ENCODE measurements around the gene SLC22A15. TPM values are rescaled to one million over a fixed set of nuclear protein-coding genes. Genes with fewer than 3 reads are reported as not detected.
"Not testable (repeated sequence)": the region's sequence is repeated elsewhere in the genome, so short reads cannot be mapped to it uniquely, and the experiment has no call there.

Gene SLC22A15
- total RNA-seq, 2 experiments from 2014 or later, result 0.23 to 0.25 TPM

- DNase-seq, result no peak
- POLR2A ChIA-PET, result no interaction called here
- H3K9me3 Mint-ChIP-seq (ENCODE audit: low read depth), result no peaks in the 10 kb centered on the region
- H3K4me1 Mint-ChIP-seq, result no peaks in the 10 kb centered on the region
- intact Hi-C loops (cut with DNase I, micrococcal nuclease), result no loop called here
- CTCF ChIA-PET, result interaction anchor here (2.0 kb wide), 1 partner anchor 18 kb away, joined by 5 read pairs; no protein-coding TSS in a partner anchor
- H3K36me3 Mint-ChIP-seq (ENCODE audit: low read depth), result no peaks in the 10 kb centered on the region
- no peak for ATAC-seq
- no peaks in the 10 kb centered on the region for H3K27me3 Mint-ChIP-seq
- H3K27ac Mint-ChIP-seq, result no peak overlapping the region
- no peak overlapping the region for H3K4me3 Mint-ChIP-seq
Observed at GRCh38 chr1:116038679-116039078, 62.4 kb downstream of the SLC22A15 start.

DNA sequence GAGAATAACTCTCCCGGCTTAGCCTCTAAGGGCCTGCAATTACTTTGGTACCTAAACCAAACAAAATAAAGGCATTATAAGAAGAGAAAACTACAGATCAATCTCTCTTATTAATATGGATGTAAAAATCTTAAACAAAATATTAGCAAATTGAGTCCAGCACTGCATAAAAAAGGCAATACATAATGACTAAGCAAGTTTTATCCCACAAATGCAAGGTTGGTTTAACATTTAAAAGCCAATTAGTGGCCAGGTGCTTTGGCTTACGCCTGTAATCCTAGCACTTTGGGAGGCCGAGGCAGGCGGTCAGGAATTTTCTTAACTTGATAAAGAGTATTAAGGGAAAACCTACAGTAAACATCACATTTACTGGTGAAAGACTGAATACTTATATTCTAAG lies 67.8 kb downstream of the SLC22A15 start:
- Mint-ChIP-seq H3K9me3 (ENCODE audit: low read depth) (no peaks in the 10 kb centered on the region), H3K4me1 (no peaks in the 10 kb centered on the region), H3K36me3 (ENCODE audit: low read depth) (no peaks in the 10 kb centered on the region), H3K27me3 (peaks cover 9% of the 10 kb centered on the region), H3K4me3 (no peak overlapping the region), H3K27ac (no peak overlapping the region)
- POLR2A ChIA-PET, result no interaction called here
- DNase-seq, result no peak
- CTCF ChIA-PET, result no interaction called here
- ATAC-seq, result no peak
- intact Hi-C loops (cut with DNase I, micrococcal nuclease), result no loop called here

DNA sequence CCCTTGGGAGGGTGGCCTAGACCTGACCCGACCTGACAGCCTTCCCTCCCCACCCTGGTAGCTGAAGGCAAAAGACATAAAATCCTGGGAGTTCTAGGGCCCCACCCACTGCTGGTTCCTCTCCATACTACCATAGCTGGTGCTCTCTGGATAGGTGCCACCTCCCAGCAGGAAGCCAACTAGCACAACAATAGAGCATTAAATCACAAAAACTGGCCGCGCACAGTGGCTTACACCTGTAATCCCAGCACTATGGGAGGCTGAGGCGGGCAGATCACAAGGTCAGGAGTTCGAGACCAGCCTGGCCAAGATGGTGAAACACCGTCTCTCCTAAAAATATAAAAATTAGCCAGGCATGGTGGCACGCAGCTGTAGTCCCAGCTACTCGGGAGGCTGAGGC lies 70.6 kb downstream of the SLC22A15 start:
- ATAC-seq; H3K27ac Mint-ChIP-seq; intact Hi-C loops (cut with DNase I, micrococcal nuclease); H3K4me1 Mint-ChIP-seq; H3K9me3 Mint-ChIP-seq (ENCODE audit: low read depth); POLR2A ChIA-PET; DNase-seq; H3K4me3 Mint-ChIP-seq; H3K36me3 Mint-ChIP-seq (ENCODE audit: low read depth): not testable (repeated sequence)
- CTCF ChIA-PET, result interaction anchor here (1.4 kb wide), 1 partner anchor 26 kb away, joined by 7 read pairs; no protein-coding TSS in a partner anchor
- peaks cover 21% of the 10 kb centered on the region for H3K27me3 Mint-ChIP-seq

- ATAC-seq; DNase-seq; H3K9me3 Mint-ChIP-seq (ENCODE audit: low read depth); H3K4me1 Mint-ChIP-seq; intact Hi-C loops (cut with DNase I, micrococcal nuclease); POLR2A ChIA-PET; H3K4me3 Mint-ChIP-seq; H3K36me3 Mint-ChIP-seq (ENCODE audit: low read depth); H3K27ac Mint-ChIP-seq: not testable (repeated sequence)
- CTCF ChIA-PET, result interaction anchor here (0.7 kb wide), 1 partner anchor 194 kb away, joined by 3 read pairs; no protein-coding TSS in a partner anchor
- H3K27me3 Mint-ChIP-seq, result peaks cover 21% of the 10 kb centered on the region
Observed at GRCh38 chr1:116051896-116052295, 75.6 kb downstream of the SLC22A15 start.

- CTCF ChIA-PET, result no interaction called here
- Mint-ChIP-seq H3K27me3 (peaks cover 21% of the 10 kb centered on the region), H3K36me3 (ENCODE audit: low read depth) (no peaks in the 10 kb centered on the region), H3K9me3 (ENCODE audit: low read depth) (peaks cover 5% of the 10 kb centered on the region), H3K4me1 (no peaks in the 10 kb centered on the region), H3K4me3 (no peak overlapping the region), H3K27ac (no peak overlapping the region)
- DNase-seq (no peak), ATAC-seq (no peak)
- intact Hi-C loops (cut with DNase I, micrococcal nuclease), result no loop called here
- POLR2A ChIA-PET, result no interaction called here
Observed at GRCh38 chr1:116062201-116062600, 85.9 kb downstream of the SLC22A15 start.

- DNase-seq (no peak), ATAC-seq (no peak)
- ChIA-PET CTCF (no interaction called here), POLR2A (no interaction called here)
- no peak overlapping the region for H3K27ac Mint-ChIP-seq
- no peaks in the 10 kb centered on the region for H3K4me1 Mint-ChIP-seq
- no peaks in the 10 kb centered on the region for H3K9me3 Mint-ChIP-seq (ENCODE audit: low read depth)
- no peak overlapping the region for H3K4me3 Mint-ChIP-seq
- intact Hi-C loops (cut with DNase I, micrococcal nuclease), result no loop called here
- peaks cover 24% of the 10 kb centered on the region for H3K27me3 Mint-ChIP-seq
- H3K36me3 Mint-ChIP-seq (ENCODE audit: low read depth), result no peaks in the 10 kb centered on the region
Observed at GRCh38 chr1:116064616-116065015, 88.3 kb downstream of the SLC22A15 start.

- no peaks in the 10 kb centered on the region for H3K9me3 Mint-ChIP-seq (ENCODE audit: low read depth)
- H3K36me3 Mint-ChIP-seq (ENCODE audit: low read depth), result no peaks in the 10 kb centered on the region
- ATAC-seq (no peak), DNase-seq (no peak)
- H3K4me1 Mint-ChIP-seq, result no peaks in the 10 kb centered on the region
- intact Hi-C loops (cut with DNase I, micrococcal nuclease), result no loop called here
- ChIA-PET POLR2A (no interaction called here), CTCF (interaction anchor here (0.6 kb wide), 2 partner anchors 274 to 825 kb away, joined by 3 read pairs; no protein-coding TSS in a partner anchor)
- peaks cover 20% of the 10 kb centered on the region for H3K27me3 Mint-ChIP-seq
- no peak overlapping the region for H3K4me3 Mint-ChIP-seq
- H3K27ac Mint-ChIP-seq, result no peak overlapping the region
Observed at GRCh38 chr1:116066868-116067565, 90.7 kb downstream of the SLC22A15 start.

DNA sequence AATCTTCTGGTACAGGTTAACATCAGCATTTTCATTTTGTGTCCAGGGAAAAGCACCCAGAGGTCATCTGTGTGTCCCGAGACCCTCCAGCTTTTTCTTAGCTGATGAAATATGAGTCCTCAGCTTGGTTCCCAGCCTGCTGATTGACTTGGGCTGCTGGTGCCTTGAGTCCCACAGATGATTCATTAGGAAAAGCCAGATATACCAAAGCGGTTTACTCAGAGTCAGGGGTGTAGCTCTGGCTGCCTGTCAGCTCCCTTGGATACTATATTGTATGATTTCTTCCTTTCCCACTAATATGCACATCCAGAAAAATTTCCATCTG lies 91.2 kb downstream of the SLC22A15 start:
- intact Hi-C loops (cut with DNase I, micrococcal nuclease), result no loop called here
- no peaks in the 10 kb centered on the region for H3K4me1 Mint-ChIP-seq
- peaks cover 18% of the 10 kb centered on the region for H3K27me3 Mint-ChIP-seq
- DNase-seq, result no peak
- no peak overlapping the region for H3K4me3 Mint-ChIP-seq
- no peaks in the 10 kb centered on the region for H3K9me3 Mint-ChIP-seq (ENCODE audit: low read depth)
- H3K36me3 Mint-ChIP-seq (ENCODE audit: low read depth), result no peaks in the 10 kb centered on the region
- ChIA-PET POLR2A (no interaction called here), CTCF (interaction anchor here (0.6 to 0.7 kb wide), 2 partner anchors 716 to 825 kb away, joined by 3 read pairs; no protein-coding TSS in a partner anchor)
- no peak overlapping the region for H3K27ac Mint-ChIP-seq
- no peak for ATAC-seq

- no peak for ATAC-seq
- Mint-ChIP-seq H3K27ac (no peak overlapping the region), H3K4me1 (no peaks in the 10 kb centered on the region), H3K4me3 (no peak overlapping the region), H3K9me3 (ENCODE audit: low read depth) (no peaks in the 10 kb centered on the region), H3K27me3 (peaks cover 5% of the 10 kb centered on the region), H3K36me3 (ENCODE audit: low read depth) (no peaks in the 10 kb centered on the region)
- ChIA-PET CTCF (interaction anchor here (1.7 kb wide), 1 partner anchor 21 kb away, joined by 4 read pairs; no protein-coding TSS in a partner anchor), POLR2A (no interaction called here)
- intact Hi-C loops (cut with DNase I, micrococcal nuclease), result no loop called here
- no peak for DNase-seq
Observed at GRCh38 chr1:116075575-116075974, 99.3 kb downstream of the SLC22A15 start.

- ChIA-PET POLR2A (no interaction called here), CTCF (no interaction called here)
- ATAC-seq (no peak), DNase-seq (no peak)
- H3K4me1 Mint-ChIP-seq, result no peaks in the 10 kb centered on the region
- no peaks in the 10 kb centered on the region for H3K9me3 Mint-ChIP-seq (ENCODE audit: low read depth)
- intact Hi-C loops (cut with DNase I, micrococcal nuclease), result no loop called here
- no peaks in the 10 kb centered on the region for H3K36me3 Mint-ChIP-seq (ENCODE audit: low read depth)
- no peak overlapping the region for H3K27ac Mint-ChIP-seq
- H3K27me3 Mint-ChIP-seq, result peaks cover 5% of the 10 kb centered on the region
- H3K4me3 Mint-ChIP-seq, result no peak overlapping the region
Observed at GRCh38 chr1:116075990-116076389, 99.7 kb downstream of the SLC22A15 start.

- Mint-ChIP-seq H3K4me1 (no peaks in the 10 kb centered on the region), H3K4me3 (no peak overlapping the region), H3K9me3 (ENCODE audit: low read depth) (no peaks in the 10 kb centered on the region), H3K27ac (no peak overlapping the region), H3K27me3 (peaks cover 4% of the 10 kb centered on the region), H3K36me3 (ENCODE audit: low read depth) (no peaks in the 10 kb centered on the region)
- intact Hi-C loops (cut with DNase I, micrococcal nuclease), result no loop called here
- CTCF ChIA-PET, result no interaction called here
- DNase-seq (no peak), ATAC-seq (no peak)
- POLR2A ChIA-PET, result interaction anchor here (0.6 kb wide), 1 partner anchor 346 kb away, joined by 4 read pairs; no protein-coding TSS in a partner anchor
Observed at GRCh38 chr1:116076831-116077230, 100.5 kb downstream of the SLC22A15 start.

DNA sequence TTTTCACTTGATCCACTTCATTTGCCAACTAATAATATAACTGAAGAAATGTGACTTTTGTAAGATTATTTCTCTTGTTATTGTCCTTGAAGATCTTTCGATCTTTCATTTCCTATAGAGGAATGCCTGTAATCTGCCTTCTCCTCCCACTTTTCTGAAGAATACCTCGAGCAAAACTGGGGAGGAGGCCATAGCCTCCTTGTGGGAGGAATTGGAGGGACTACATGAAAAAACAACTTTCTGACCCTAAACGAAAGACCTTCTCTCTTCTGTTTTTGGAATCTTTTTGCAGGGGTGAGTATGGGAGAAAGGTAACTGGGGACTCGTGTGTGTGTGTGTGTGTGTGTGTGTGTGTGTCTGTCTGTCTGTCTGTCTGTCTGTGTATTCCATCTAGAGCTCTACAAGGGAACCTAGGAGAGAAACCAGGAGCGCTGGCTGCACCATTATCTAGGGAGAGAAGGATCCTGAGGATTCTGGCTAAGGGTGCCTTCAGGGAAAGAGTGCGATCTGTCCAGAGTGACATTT lies 102.4 kb downstream of the SLC22A15 start:
- Mint-ChIP-seq H3K36me3 (ENCODE audit: low read depth) (no peaks in the 10 kb centered on the region), H3K9me3 (ENCODE audit: low read depth) (no peaks in the 10 kb centered on the region), H3K4me1 (no peaks in the 10 kb centered on the region), H3K4me3 (no peak overlapping the region), H3K27me3 (peaks cover 5% of the 10 kb centered on the region), H3K27ac (no peak overlapping the region)
- ChIA-PET POLR2A (no interaction called here), CTCF (interaction anchor here (0.6 kb wide), 1 partner anchor 10 kb away, joined by 3 read pairs; no protein-coding TSS in a partner anchor)
- no peak for DNase-seq
- no peak for ATAC-seq
- intact Hi-C loops (cut with DNase I, micrococcal nuclease), result no loop called here

Measured in activated CD4-positive, alpha-beta T cell treated with anti-CD3 and anti-CD28 coated beads for 36 hours (primary cell).